NCI-H1436 treated with DMSO at 0.1 percent for 48 hours (cell line): ENCODE results near the gene PSMD13.
"Not testable (repeated sequence)": the region's sequence is repeated elsewhere in the genome, so short reads cannot be mapped to it uniquely, and the experiment has no call there.

ENCODE experiments used
- DNase-seq: peaks from one replicate; lab custom pipeline; 2025; lab: John Stamatoyannopoulos, UW

Gene PSMD13

GRCh38 chr11:218815-219593, 17.8 kb upstream of the PSMD13 start:
- DNase-seq, result no peak

DNA sequence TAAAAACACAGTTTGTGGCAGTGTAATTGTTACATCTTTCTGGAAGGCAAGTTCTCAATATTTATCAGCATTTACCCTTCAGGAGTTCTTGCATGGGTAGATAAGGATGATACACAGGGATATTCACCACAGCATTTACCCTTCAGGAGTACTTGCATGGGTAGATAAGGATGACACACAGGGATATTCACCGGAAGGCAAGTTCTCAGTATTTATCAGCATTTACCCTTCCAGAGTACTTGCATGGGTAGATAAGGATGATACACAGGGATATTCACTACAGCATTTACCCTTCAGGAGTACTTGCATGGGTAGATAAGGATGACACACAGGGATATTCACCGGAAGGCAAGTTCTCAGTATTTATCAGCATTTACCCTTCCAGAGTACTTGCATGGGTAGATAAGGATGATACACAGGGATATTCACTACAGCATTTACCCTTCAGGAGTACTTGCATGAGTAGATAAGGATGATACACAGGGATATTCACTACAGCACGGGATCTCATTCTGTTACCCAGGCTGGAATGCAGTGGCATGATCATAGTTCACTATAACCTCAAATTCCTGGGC, 16.0 kb upstream of the PSMD13 start:
- DNase-seq, result not testable (repeated sequence)

DNA sequence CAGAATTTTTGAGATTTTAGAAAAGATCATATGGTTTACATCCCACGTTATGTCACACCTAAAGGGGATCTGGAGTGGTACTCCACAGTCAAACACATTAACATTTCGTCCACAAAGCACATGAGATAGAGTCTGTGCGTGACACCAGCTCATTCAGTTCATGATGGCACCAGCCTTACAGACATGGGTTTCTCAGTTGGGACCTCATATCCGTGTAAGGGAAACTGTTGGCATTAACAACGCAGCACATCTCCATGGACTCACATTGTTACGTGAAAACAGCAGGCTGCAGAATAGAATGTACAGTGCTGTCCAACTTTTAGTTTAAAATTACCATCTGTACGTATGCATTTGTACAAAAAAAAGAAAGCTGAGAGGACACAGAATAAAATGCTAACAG, 15.2 kb upstream of the PSMD13 start:
- DNase-seq, result no peak

DNA sequence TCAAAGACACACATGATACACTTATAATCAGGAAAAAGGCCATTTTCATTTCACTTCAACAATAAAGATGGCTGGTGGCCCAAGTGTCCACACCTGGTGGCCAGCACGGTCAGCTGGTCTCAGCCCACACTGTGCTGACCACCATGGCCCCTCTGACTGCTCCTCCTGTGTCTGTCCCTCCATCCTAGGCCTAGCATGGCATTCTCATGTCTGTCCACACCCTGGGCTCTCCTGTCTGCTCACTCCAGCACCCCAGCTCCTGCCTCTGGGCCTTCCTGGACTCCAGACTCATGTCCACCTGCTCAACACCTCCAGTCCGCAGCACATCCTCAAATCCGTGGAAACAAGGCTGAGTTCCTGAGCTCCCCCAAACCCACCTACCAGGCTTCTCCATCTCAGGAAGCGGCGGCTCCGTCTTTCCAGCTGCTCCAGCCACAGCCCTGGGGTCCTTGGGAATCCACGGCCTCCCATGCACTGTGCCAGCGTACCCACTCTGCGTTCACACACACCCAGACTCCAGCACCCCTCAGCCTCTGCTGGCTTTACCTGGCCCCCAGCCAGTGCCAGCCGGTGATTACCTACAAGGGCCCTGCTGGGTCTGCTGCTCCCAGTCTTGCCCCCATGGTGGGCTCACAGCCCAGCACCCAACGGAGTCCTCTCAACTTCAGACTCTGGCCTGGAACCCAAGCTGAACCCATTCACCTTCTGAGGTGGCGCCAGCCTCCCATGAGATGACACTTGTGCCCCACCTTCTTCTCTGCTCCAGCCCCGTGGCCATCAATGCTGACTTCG, 14.6 kb upstream of the PSMD13 start:
- DNase-seq, result no peak

- DNase-seq, result no peak
These were observed 13.6 kb upstream of the PSMD13 start for GRCh38 chr11:223026-223789.

DNA sequence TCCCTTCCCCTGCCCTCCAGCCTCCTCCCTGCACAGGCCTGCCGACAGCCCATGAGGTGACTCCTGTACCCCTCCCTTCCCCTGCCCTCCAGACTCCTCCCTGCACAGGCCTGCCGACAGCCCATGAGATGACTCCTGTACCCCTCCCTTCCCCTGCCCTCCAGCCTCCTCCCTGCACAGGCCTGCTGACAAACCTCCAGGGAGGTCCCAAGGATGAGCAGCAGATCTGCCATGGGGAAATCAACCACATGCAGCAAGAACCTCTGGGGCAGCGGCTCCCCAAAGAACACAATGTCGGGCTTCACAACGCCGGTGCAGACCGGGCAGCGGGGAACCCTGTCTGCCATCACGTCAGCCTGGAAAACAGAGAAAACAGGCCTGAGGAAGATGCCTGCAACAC, 12.9 kb upstream of the PSMD13 start:
- DNase-seq, result no peak

DNA sequence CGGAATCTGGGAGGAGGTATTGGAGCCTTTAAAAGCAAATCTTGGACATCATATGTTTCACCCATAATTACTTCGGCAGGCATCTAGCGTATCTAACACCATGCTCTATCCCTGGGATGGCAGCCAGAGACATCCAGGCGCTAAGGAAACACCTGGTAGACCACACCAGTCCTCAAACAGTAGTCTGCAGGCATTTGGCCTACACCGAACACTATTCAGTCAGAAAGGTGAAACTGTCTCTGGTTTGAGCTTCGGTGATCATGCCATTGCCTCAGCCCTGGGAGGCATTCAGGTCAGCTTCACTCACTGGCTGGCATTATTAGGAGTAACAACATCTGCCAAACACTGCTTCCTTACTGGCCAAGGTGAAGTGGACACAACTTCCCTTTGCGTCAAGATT, 12.4 kb upstream of the PSMD13 start:
- DNase-seq, result no peak

GRCh38 chr11:225734-226453, 10.9 kb upstream of the PSMD13 start:
- DNase-seq, result no peak

DNA sequence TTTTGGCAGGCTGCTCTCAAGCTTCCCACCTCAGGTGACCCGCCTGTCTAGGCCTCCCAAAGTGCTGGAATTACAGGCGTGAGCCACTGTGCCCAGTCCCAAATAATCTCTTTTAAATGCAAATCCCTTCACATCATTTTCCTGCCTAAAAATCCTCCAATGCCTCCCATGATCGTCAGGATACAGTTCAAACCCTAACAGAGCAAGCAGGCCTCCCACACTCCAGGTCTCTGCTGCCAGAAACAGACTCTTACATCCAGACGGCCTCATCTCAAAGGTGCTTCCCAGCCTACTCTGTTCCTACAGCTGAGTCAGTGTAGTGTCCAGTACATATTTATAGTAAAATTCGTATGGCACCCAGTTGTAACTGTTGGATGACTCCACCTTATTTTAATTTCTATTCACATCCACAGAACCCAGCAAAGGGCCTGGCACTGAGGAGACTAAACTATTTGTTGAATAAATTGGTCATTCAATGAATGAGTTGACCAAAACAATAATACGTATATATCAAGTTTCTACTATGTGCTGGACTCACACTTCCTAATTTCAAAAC, 8.9 kb upstream of the PSMD13 start:
- DNase-seq, result no peak

GRCh38 chr11:230431-230830, 6.3 kb upstream of the PSMD13 start:
- DNase-seq, result no peak

GRCh38 chr11:232783-233565, 3.8 kb upstream of the PSMD13 start:
- no peak for DNase-seq

DNA sequence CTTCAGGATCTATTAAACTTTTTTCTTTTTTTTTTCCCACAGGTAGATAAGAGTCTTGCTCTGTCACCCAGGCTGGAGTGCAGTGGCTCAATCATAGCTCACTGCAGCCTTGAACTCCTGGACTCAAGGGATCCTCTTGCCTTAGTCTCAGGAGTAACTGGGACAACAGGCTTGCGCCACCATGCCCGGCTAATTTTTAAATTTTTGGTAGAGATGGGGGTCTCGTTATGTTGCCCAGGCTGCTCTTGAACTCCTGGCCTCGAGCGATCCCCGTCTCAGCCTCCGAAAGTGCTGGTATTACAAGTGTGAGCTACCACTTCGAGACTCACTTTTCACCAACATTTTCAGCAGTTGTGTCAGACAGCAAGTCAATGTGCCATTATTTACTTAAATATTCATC, 1.6 kb upstream of the PSMD13 start:
- no peak for DNase-seq

DNA sequence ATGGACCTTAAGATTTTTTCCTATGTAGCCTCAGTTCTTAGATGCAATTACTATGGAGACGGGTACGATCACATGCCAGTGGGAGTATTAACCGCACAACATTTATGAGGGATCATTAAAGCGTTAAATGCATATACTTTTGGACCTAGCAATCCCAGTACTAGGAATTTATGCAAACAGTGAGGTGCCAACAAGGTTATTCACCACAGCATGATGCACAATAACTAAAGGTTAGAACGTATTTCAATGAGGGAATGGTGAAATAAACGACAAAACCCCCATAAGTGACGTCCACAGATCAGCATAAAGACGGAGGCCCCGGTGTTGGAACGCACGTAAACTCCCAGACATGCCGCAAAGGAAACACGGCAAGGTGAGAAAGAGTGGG, 1.2 kb upstream of the PSMD13 start:
- no peak for DNase-seq

GRCh38 chr11:235997-236773, 591 bp upstream of the PSMD13 start, which contains the start of gene SIRT3:
SIRT3 (minus strand) TSS chr11:236342; CDS start chr11:236328, 14 bp downstream.
- DNase-seq, result no peak

- DNase-seq, result not testable (repeated sequence)
These were observed 1.6 kb downstream of the PSMD13 start for GRCh38 chr11:238346-238745.

DNA sequence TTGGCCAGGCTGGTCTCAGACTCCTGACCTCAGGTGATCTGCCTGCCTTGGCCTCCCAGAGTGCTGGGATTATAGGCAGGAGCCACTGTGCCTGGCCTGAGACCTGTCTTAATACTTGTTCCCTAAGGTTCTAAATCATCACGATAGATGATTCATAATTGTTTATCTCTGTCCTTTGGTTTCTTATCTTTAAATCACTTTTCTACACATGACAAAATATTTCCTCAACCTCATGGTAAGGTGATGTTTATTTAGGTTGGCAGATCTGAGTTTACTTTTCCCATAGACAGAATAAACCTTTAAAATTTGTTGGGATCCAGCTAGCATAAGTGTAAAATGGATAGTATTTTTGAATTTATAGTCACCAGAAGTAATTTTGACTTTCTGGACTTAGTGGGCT, 3.5 kb downstream of the PSMD13 start:
- DNase-seq, result no peak

- DNase-seq, result no peak
These were observed 4.9 kb downstream of the PSMD13 start for GRCh38 chr11:241634-242033.

GRCh38 chr11:244376-244775, 7.6 kb downstream of the PSMD13 start:
- DNase-seq, result no peak

GRCh38 chr11:249062-249461, 12.3 kb downstream of the PSMD13 start:
- no peak for DNase-seq

DNA sequence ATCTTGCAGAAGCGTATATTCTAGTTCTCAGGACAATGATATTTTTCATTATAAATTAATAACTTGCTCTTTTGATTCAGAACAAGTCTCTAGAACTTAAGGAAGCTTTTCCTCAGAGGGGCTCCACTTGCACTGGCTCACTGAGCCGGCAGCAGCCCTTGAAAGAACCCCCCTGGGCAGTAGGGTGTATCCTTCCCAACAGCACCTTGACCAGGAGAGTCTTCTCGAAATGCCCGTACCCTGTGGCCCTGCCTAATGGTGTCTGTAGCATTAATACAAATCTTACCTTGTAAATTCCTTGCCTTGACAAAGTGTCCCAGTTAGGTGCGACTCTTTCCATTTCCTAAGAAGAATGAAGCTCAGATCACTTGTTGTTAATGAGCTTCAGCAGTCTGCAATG, 13.5 kb downstream of the PSMD13 start:
- no peak for DNase-seq
